K562 (cell line): ENCODE results near the gene SH3BP5. TPM values are rescaled to one million over a fixed set of nuclear protein-coding genes. Genes with fewer than 3 reads are reported as not detected.

Experiments
- CBX3 ChIP-seq, 2 experiments: IDR thresholded peaks; 1 replicate in 1 of 2; 2 replicates in 1 of 2; pipeline ENCODE4 v1.6.1; 2012; ENCODE audit warnings: inconsistent platforms in 2 of 2, low read length in 2 of 2, borderline replicate concordance in 1 of 2, control low read depth in 1 of 2
- MAFG ChIP-seq: fragments of 450-650 bp; conservative IDR thresholded peaks from 2 replicates; pipeline ENCODE4 v1.6.1; 2016; ENCODE audit warnings: missing genetic modification characterization, missing compliant biosample characterization
- MEIS2 ChIP-seq: fragments of 450-650 bp; IDR thresholded peaks from 2 replicates; pipeline ENCODE4 v1.6.1; 2014; ENCODE audit warnings: mild to moderate bottlenecking; ENCODE audit not compliant: partially characterized antibody
- MXI1 ChIP-seq: IDR thresholded peaks from 2 replicates; pipeline ENCODE4 v1.6.1; 2011; ENCODE audit warnings: low read depth, mild to moderate bottlenecking, improper control_type of control experiment, low read length
- NFXL1 ChIP-seq: fragments of 450-650 bp; formaldehyde crosslinking; IDR thresholded peaks from 2 replicates; pipeline ENCODE4 v1.4.0; 2021; ENCODE audit warnings: mild to moderate bottlenecking
- PCBP2 ChIP-seq: fragments of 200-400 bp; formaldehyde crosslinking; IDR thresholded peaks from 2 replicates; pipeline ENCODE4 v1.6.1; 2018; ENCODE audit warnings: low read length, low read depth, mild to moderate bottlenecking, moderate library complexity; ENCODE audit not compliant: poor library complexity, severe bottlenecking
- POLR2G ChIP-seq: fragments of 200-400 bp; formaldehyde crosslinking; IDR thresholded peaks from 2 replicates; pipeline ENCODE4 v1.6.1; 2017; ENCODE audit warnings: low read depth, mild to moderate bottlenecking, antibody characterized with exemption, low read length, moderate library complexity
- PTBP1 ChIP-seq: fragments of 200-400 bp; formaldehyde crosslinking; IDR thresholded peaks from 2 replicates; pipeline ENCODE4 v1.6.1; 2017; ENCODE audit warnings: low read depth, low read length
- RBM25 ChIP-seq: fragments of 200-400 bp; formaldehyde crosslinking; IDR thresholded peaks from 2 replicates; pipeline ENCODE4 v1.6.1; 2018; ENCODE audit warnings: low read length, low read depth, moderate library complexity; ENCODE audit not compliant: severe bottlenecking
- SMARCA4 ChIP-seq: fragments of 450-650 bp; IDR thresholded peaks from 2 replicates; pipeline ENCODE4 v1.6.1; 2016
- TAF1 ChIP-seq: IDR thresholded peaks from 2 replicates; pipeline ENCODE4 v1.6.1; 2011; ENCODE audit warnings: mild to moderate bottlenecking, low read length, moderate library complexity; ENCODE audit not compliant: insufficient read depth, control insufficient read depth, severe bottlenecking; ENCODE audit errors: extremely low read depth
- ZNF143 ChIP-seq: sonication (generic); formaldehyde crosslinking; IDR thresholded peaks from 2 replicates; pipeline ENCODE4 v1.9.0; 2022; ENCODE audit warnings: mild to moderate bottlenecking, missing genetic modification reagents
- ZNF324 ChIP-seq: fragments of 250-450 bp; sonication (Bioruptor Pico); IDR thresholded peaks from 2 replicates; pipeline ENCODE4 v1.4.0; 2020; ENCODE audit warnings: mild to moderate bottlenecking
- polyA plus RNA-seq, 8 experiments: library from polyadenylated mRNA; depleted of rRNA in 4 of 8; stranded (reverse) in 5 of 8; unstranded in 3 of 8; fragments of >200 nt; fragmentation: Nextera tagmentation in 2 of 8; fragmentation: Illumina TruSeq in 1 of 8; extraction: Ambion mirVana in 2 of 8; extraction: Trizol in 1 of 8; gene quantifications; 2 replicates each; pipeline versions ENCODE4 v1.2.1 to v1.2.3, GENCODE V29; 2011 to 2014; ENCODE audit warnings: inconsistent platforms in 1 of 8, missing spikeins in 1 of 8
- total RNA-seq, 7 experiments: library from RNA; depleted of rRNA in 6 of 7; stranded (reverse); fragments of >200 nt in 6 of 7; fragmentation: Illumina TruSeq in 2 of 7; extraction: Trizol in 2 of 7; gene quantifications; 2 replicates each; pipeline versions ENCODE4 v1.2.1 to v1.2.3, GENCODE V29; 2011 to 2021; ENCODE audit warnings: low replicate concordance in 1 of 7
- TF ChIP-seq, protein P1 (sequence below): fragments of 450-650 bp; formaldehyde crosslinking; IDR thresholded peaks from 2 replicates; pipeline ENCODE4 v1.4.0; 2022; ENCODE audit warnings: missing genetic modification characterization
- TF ChIP-seq, protein P2 (sequence below): conservative IDR thresholded peaks from 2 replicates; pipeline ENCODE4 v1.6.1; 2011; ENCODE audit warnings: low read depth, mild to moderate bottlenecking, low read length; ENCODE audit not compliant: control insufficient read depth
- TF ChIP-seq, protein P3 (sequence below): fragments of 450-650 bp; IDR thresholded peaks from 2 replicates; pipeline ENCODE4 v1.6.1; 2017; ENCODE audit warnings: mild to moderate bottlenecking, moderate library complexity
- TF ChIP-seq, protein P4 (sequence below): fragments of 450-650 bp; formaldehyde crosslinking; IDR thresholded peaks from 2 replicates; pipeline ENCODE4 v1.4.0; 2022; ENCODE audit warnings: mild to moderate bottlenecking, moderate library complexity
- TF ChIP-seq, protein P5 (sequence below): fragments of 450-650 bp; conservative IDR thresholded peaks from 2 replicates; pipeline ENCODE4 v1.6.1; 2016; ENCODE audit warnings: missing genetic modification characterization, low read depth, mild to moderate bottlenecking, missing compliant biosample characterization, moderate library complexity
- TF ChIP-seq, protein P6 (sequence below): fragments of 200-800 bp; sonication (Bioruptor generic); IDR thresholded peaks from 2 replicates; pipeline ENCODE4 v1.6.1; 2017; ENCODE audit warnings: missing genetic modification characterization, missing compliant biosample characterization

SH3BP5 gene
- total and polyA plus RNA-seq, 9 of the 15 experiments (the other 6 are each of a cell fraction or from before 2014, with no cell fraction given): 2.9 to 29.0 (median 14.9) TPM

DNA sequence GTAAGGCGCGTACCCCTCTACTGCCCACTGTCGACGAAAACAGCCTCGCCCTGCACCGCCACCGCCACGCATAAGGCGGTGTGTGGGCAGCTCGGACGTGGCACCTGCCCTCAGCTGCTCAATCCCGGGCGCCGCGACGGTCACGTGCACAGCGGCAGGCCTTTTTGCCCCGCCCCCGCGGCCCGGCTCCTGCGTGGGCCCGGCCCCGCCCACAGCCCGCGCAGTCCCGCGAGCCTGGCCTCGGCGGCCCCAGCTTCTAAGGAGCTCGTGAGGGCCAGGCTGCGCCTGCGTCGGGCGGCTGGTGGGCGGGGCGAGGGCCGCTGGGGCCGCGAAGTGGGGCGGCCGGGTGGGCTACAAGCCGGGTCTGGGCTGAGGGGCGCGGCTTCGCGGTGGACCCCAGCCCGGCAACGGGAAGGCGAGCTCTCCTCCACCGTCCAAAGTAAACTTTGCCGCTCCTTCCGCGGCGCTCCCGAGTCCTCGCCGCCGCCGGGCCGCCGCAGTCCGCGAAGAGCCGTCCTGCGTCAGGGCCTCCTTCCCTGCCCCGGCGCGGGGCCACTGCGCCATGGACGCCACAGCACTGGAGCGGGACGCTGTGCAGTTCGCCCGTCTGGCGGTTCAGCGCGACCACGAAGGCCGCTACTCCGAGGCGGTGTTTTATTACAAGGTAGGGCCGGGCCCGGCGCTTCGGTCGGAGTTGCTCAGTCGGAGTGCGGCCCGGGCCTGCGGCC, 126.3 kb downstream of the SH3BP5 start, which contains the start of gene CAPN7 (continued):
- TF ChIP-seq, protein P1, sequence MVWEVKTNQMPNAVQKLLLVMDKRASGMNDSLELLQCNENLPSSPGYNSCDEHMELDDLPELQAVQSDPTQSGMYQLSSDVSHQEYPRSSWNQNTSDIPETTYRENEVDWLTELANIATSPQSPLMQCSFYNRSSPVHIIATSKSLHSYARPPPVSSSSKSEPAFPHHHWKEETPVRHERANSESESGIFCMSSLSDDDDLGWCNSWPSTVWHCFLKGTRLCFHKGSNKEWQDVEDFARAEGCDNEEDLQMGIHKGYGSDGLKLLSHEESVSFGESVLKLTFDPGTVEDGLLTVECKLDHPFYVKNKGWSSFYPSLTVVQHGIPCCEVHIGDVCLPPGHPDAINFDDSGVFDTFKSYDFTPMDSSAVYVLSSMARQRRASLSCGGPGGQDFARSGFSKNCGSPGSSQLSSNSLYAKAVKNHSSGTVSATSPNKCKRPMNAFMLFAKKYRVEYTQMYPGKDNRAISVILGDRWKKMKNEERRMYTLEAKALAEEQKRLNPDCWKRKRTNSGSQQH (CRISPR knock-in tag): peak; percentile 85; the same call in 1 of the 2 replicates
- TF ChIP-seq ZNF143 (CRISPR knock-in tag) (0 out of 2 replicates have a peak, but pooled peaks have one; percentile 8), NFXL1 (CRISPR knock-in tag) (no peak), MAFG (no peak), MEIS2 (peak; percentile 89), PCBP2 (no peak), ZNF324 (CRISPR knock-in tag) (no peak; the same call in 1 of the 2 replicates), TAF1 (peak; percentile 61), CBX3 (IDR thresholded peaks at IDR 0.05; ENCODE audit: borderline replicate concordance in 1 of 2, low read length in 2 of 2) (no peak; a peak in 1 of 3 replicates), SMARCA4 (no peak), RBM25 (peak; percentile 87), POLR2G (peak; percentile 90), MXI1 (peak; percentile 12; the same call in 1 of the 2 replicates), PTBP1 (no peak)
- TF ChIP-seq, protein P2, sequence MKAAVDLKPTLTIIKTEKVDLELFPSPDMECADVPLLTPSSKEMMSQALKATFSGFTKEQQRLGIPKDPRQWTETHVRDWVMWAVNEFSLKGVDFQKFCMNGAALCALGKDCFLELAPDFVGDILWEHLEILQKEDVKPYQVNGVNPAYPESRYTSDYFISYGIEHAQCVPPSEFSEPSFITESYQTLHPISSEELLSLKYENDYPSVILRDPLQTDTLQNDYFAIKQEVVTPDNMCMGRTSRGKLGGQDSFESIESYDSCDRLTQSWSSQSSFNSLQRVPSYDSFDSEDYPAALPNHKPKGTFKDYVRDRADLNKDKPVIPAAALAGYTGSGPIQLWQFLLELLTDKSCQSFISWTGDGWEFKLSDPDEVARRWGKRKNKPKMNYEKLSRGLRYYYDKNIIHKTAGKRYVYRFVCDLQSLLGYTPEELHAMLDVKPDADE: peak; percentile 65
- TF ChIP-seq, protein P3, sequence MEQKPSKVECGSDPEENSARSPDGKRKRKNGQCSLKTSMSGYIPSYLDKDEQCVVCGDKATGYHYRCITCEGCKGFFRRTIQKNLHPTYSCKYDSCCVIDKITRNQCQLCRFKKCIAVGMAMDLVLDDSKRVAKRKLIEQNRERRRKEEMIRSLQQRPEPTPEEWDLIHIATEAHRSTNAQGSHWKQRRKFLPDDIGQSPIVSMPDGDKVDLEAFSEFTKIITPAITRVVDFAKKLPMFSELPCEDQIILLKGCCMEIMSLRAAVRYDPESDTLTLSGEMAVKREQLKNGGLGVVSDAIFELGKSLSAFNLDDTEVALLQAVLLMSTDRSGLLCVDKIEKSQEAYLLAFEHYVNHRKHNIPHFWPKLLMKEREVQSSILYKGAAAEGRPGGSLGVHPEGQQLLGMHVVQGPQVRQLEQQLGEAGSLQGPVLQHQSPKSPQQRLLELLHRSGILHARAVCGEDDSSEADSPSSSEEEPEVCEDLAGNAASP: no peak
- TF ChIP-seq, protein P4, sequence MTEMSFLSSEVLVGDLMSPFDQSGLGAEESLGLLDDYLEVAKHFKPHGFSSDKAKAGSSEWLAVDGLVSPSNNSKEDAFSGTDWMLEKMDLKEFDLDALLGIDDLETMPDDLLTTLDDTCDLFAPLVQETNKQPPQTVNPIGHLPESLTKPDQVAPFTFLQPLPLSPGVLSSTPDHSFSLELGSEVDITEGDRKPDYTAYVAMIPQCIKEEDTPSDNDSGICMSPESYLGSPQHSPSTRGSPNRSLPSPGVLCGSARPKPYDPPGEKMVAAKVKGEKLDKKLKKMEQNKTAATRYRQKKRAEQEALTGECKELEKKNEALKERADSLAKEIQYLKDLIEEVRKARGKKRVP (CRISPR knock-in tag): peak; percentile 48; the same call in 1 of the 2 replicates
- TF ChIP-seq, protein P5, sequence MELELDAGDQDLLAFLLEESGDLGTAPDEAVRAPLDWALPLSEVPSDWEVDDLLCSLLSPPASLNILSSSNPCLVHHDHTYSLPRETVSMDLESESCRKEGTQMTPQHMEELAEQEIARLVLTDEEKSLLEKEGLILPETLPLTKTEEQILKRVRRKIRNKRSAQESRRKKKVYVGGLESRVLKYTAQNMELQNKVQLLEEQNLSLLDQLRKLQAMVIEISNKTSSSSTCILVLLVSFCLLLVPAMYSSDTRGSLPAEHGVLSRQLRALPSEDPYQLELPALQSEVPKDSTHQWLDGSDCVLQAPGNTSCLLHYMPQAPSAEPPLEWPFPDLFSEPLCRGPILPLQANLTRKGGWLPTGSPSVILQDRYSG (tag): no peak
- TF ChIP-seq, protein P6, sequence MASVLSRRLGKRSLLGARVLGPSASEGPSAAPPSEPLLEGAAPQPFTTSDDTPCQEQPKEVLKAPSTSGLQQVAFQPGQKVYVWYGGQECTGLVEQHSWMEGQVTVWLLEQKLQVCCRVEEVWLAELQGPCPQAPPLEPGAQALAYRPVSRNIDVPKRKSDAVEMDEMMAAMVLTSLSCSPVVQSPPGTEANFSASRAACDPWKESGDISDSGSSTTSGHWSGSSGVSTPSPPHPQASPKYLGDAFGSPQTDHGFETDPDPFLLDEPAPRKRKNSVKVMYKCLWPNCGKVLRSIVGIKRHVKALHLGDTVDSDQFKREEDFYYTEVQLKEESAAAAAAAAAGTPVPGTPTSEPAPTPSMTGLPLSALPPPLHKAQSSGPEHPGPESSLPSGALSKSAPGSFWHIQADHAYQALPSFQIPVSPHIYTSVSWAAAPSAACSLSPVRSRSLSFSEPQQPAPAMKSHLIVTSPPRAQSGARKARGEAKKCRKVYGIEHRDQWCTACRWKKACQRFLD: peak; percentile 68
